Heart left ventricle (tissue), 16 donors: Measurements from ENCODE around the gene SORBS2. TPM values are rescaled to one million over a fixed set of nuclear protein-coding genes. Genes with fewer than 3 reads are reported as not detected.
A peak's percentile ranks its signal among the peaks of the same experiment; 100 is the strongest.

Source experiments
- ATAC-seq, 4 donors: fragments of 200-7000 bp; cut with Tn5 transposase; one replicate each; pipeline ENCODE4 v1.9.1; 2020 to 2022; ENCODE audit warnings: moderate library complexity in 4 of 4, mild to moderate bottlenecking in 3 of 4, moderate number of reproducible peaks in 1 of 4
- DNase-seq, 5 donors: peaks; one replicate each; pipeline ENCODE4 v3.0.0-alpha.2; 2020
- H3K27ac ChIP-seq, 12 donors: fragments of 200-600 bp; sonication (generic) in 4 of 12; one replicate each; pipeline versions ENCODE4 v1.5.0 to v1.8.0; 2016 to 2022; ENCODE audit warnings: mild to moderate bottlenecking in 2 of 12
- H3K27me3 ChIP-seq, 9 donors: fragments of 200-600 bp; sonication (generic) in 2 of 9; one replicate each; pipeline versions ENCODE4 v1.5.1 to v1.8.0; 2016 to 2022; ENCODE audit warnings: mild to moderate bottlenecking in 3 of 9
- H3K36me3 ChIP-seq, 9 donors: fragments of 200-600 bp; sonication (generic) in 2 of 9; one replicate each; pipeline versions ENCODE4 v1.5.0 to v1.8.0; 2018 to 2022; ENCODE audit warnings: mild to moderate bottlenecking in 2 of 9
- H3K4me1 ChIP-seq, 12 donors: fragments of 200-600 bp; sonication (generic) in 4 of 12; one replicate each; pipeline versions ENCODE4 v1.5.0 to v1.8.0; 2016 to 2022; ENCODE audit warnings: mild to moderate bottlenecking in 3 of 12
- H3K4me3 ChIP-seq, 12 donors: fragments of 200-600 bp; sonication (generic) in 4 of 12; one replicate each; pipeline versions ENCODE4 v1.5.0 to v1.8.0; 2017 to 2022; ENCODE audit warnings: mild to moderate bottlenecking in 9 of 12, moderate library complexity in 4 of 12
- H3K9me3 ChIP-seq, 12 donors: fragments of 200-600 bp; sonication (generic) in 4 of 12; one replicate each; pipeline versions ENCODE4 v1.5.0 to v1.8.0; 2016 to 2022; ENCODE audit warnings: mild to moderate bottlenecking in 1 of 12
- CTCF ChIP-seq, 12 donors: fragments of 200-600 bp; sonication (generic) in 4 of 12; IDR thresholded peaks; one replicate each; pipeline versions ENCODE4 v1.5.0 to v1.8.0; 2018 to 2022; ENCODE audit warnings: antibody characterized with exemption in 12 of 12, mild to moderate bottlenecking in 5 of 12
- POLR2A ChIP-seq, 2 donors: fragments of 450-650 bp; IDR thresholded peaks; one replicate each; pipeline ENCODE4 v1.6.1; 2017; ENCODE audit warnings: antibody characterized with exemption in 2 of 2, mild to moderate bottlenecking in 2 of 2, moderate library complexity in 2 of 2
- WGBS, 4 donors: extraction: QIAGEN DNeasy Blood & Tissue Kit in 2 of 4; methylation state at CpG; one replicate each; pipeline versions ENCODE4 v1.1.5 to v1.1.7; 2013 to 2018; 5-methylcytosine and 5-hydroxymethylcytosine counted together
- intact Hi-C, 10 donors: fragments of 100-400 bp; cut with DNase I; formaldehyde crosslinking; loops; one replicate each; pipeline versions ENCODE4 v1.11.1 to v1.14.2; 2022
- polyA plus RNA-seq, 2 donors: library from polyadenylated mRNA; stranded (reverse); fragments of 200-250 nt; gene quantifications; one replicate each; pipeline ENCODE4 v1.2.3, GENCODE V29; 2013
- total RNA-seq, 9 donors: library from RNA; depleted of rRNA in 2 of 9; stranded (reverse); fragments of >200 nt in 2 of 9; fragmentation: NEBNext Ultra II Directional in 3 of 9; extraction: Animal tissue kit (Norgen Biotek cat#: 25700) in 3 of 9; gene quantifications; one replicate each; pipeline versions ENCODE4 v1.1.0 to v1.2.4, GENCODE V29; 2016 to 2023
- donor health status: ischemic (EF 13 %, LVEDD 7.1; RV severe dilation, severe dysfunction).
- donor health status: healthy with polysubstance abuse.
- donor health status: DM: no; HTN: yes; CAD: no.
- donor health status: DM: no; HTN: no; CAD: no.
- donor health status: ischemic (EF 25% LVEDD 6.9; RV normal size, moderate dysfunction).
- donor health status: ischemic (EF 25% LVEDD 5.7; RV mildly dilated, moderate dysfunction).
- donor health status: healthy.
- donor health status: DM: yes; HTN: yes; CAD: no.
- donor health status: ischemic (EF 35%, LVEDD 5.7; RV mildly dilated, moderate dysfunction).
- donor health status: nonischemic (EF 11% LVEDD 7.7; RV severe dilation, severe dysfunction).
- donor health status: DM: yes; HTN: yes; CAD: no.
- donor health status: PGD.
- donor health status: ischemic (EF 29% LVEDD 5.4; RV normal size, mild dysfunction).
- donor health status: nonischemic (EF 23%, LVEDD 6.1; RV moderate dilation, normal function).

Gene SORBS2
- total and polyA plus RNA-seq, 11 donors = 254 to 2,158 (median 1,369) TPM

GRCh38 chr4:185838514-185839193 is 26.7 kb upstream of the SORBS2 start:
- no peak overlapping the region for H3K4me3 ChIP-seq
- H3K36me3 ChIP-seq = no peaks in the 10 kb centered on the region
- DNase-seq = no peak
- WGBS, 4 donors = 52 to 62% (median 57%) methylated on average over 11 of the region's 11 CpGs
- no peak for TF ChIP-seq POLR2A (IDR thresholded peaks at IDR 0.05)
- TF ChIP-seq CTCF (IDR thresholded peaks at IDR 0.05) = peak in 1 of 12 donors; percentile 9
- peak; percentile 27 to 46 (median 42) for ATAC-seq
- H3K27ac ChIP-seq = peak overlapping the region; percentile 70 to 90 (median 84)
- intact Hi-C loops = no loop called here
- H3K4me1 ChIP-seq = peaks cover 0 to 51% (median 32%) of the 10 kb centered on the region in 12 donors
- H3K27me3 ChIP-seq = no peaks in the 10 kb centered on the region
- no peaks in the 10 kb centered on the region for H3K9me3 ChIP-seq

- intact Hi-C loops = no loop called here
- 89 to 92% (median 91%) methylated on average over 8 of the region's 8 CpGs for WGBS, 4 donors
- peaks cover 0 to 54% (median 32%) of the 10 kb centered on the region in 12 donors for H3K4me1 ChIP-seq
- TF ChIP-seq CTCF (IDR thresholded peaks at IDR 0.05) (no peak), POLR2A (IDR thresholded peaks at IDR 0.05) (no peak)
- ATAC-seq (peak in 2 of 4 donors; percentile 15 to 27), DNase-seq (peak in 1 of 5 donors; percentile 56)
- H3K9me3 ChIP-seq = no peaks in the 10 kb centered on the region
- H3K36me3 ChIP-seq = no peaks in the 10 kb centered on the region
- no peak overlapping the region for H3K4me3 ChIP-seq
- no peaks in the 10 kb centered on the region for H3K27me3 ChIP-seq
- H3K27ac ChIP-seq = peak overlapping the region; percentile 70 to 90 (median 84)
Observed at GRCh38 chr4:185838104-185838452, 26.1 kb upstream of the SORBS2 start.

- TF ChIP-seq CTCF (IDR thresholded peaks at IDR 0.05) = no peak
- no peak for TF ChIP-seq POLR2A (IDR thresholded peaks at IDR 0.05)
- Histone ChIP-seq H3K36me3 (no peaks in the 10 kb centered on the region), H3K27me3 (no peaks in the 10 kb centered on the region), H3K27ac (peak overlapping the region; percentile 70 to 90 (median 84)), H3K9me3 (no peaks in the 10 kb centered on the region), H3K4me1 (peaks cover 0 to 59% (median 32%) of the 10 kb centered on the region in 12 donors), H3K4me3 (no peak overlapping the region)
- intact Hi-C loops = no loop called here
- 38 to 51% (median 46%) methylated on average over 4 of the region's 4 CpGs for WGBS, 4 donors
- no peak for DNase-seq
- ATAC-seq = no peak
Observed at GRCh38 chr4:185837415-185838103, 25.6 kb upstream of the SORBS2 start.

- intact Hi-C loops = no loop called here
Observed at GRCh38 chr4:185836241-185837084, 24.5 kb upstream of the SORBS2 start.

More at GRCh38 chr4:185836241-185837084, 24.5 kb upstream of the SORBS2 start:
- Histone ChIP-seq H3K4me1 (peaks cover 0 to 63% (median 32%) of the 10 kb centered on the region in 12 donors), H3K36me3 (no peaks in the 10 kb centered on the region), H3K9me3 (no peaks in the 10 kb centered on the region), H3K4me3 (no peak overlapping the region), H3K27ac (peak overlapping the region; percentile 35 to 90 (median 84)), H3K27me3 (no peaks in the 10 kb centered on the region)
- TF ChIP-seq POLR2A (IDR thresholded peaks at IDR 0.05) (no peak), CTCF (IDR thresholded peaks at IDR 0.05) (no peak)
- DNase-seq (no peak), ATAC-seq (no peak)
- 48 to 59% (median 54%) methylated on average over 7 of the region's 7 CpGs for WGBS, 4 donors
